HL-60 (cell line): Measurements from ENCODE around the gene DYRK1A.

Experiments used
- GABPA ChIP-seq: IDR thresholded peaks from 2 replicates; pipeline ENCODE4 v1.6.1; 2012; ENCODE audit warnings: low read depth
- POLR2AphosphoS5 ChIP-seq: IDR thresholded peaks from 2 replicates; pipeline ENCODE4 v1.6.1; 2012; ENCODE audit warnings: low read depth
- SPI1 ChIP-seq: IDR thresholded peaks from 2 replicates; pipeline ENCODE4 v1.6.1; 2012; ENCODE audit warnings: low read depth, mild to moderate bottlenecking, borderline replicate concordance
- TF ChIP-seq, protein P1 (sequence below): IDR thresholded peaks from one replicate; pipeline ENCODE4 v1.5.1; 2011; ENCODE audit warnings: low read length, control low read depth, inconsistent platforms; ENCODE audit not compliant: insufficient read depth

DNA sequence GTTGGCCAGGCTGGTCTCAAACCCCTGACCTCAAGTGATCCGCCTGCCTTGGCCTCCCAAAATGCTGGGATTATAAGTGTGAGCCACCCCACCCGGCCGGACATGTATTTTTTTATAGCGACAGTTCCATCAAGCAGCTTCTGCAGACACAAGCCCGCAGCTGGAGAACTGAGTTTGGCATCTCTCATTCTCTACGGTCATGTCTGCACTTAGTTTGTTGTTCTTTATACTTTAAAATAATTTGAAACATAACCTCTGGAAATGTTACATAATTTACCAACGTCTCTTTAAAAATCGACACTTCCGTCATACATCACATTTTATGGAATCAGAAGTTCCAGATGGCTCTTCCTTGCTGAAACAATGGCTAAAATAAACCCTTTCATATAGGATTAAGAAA, 183.6 kb downstream of the DYRK1A start:
- TF ChIP-seq, protein P1, sequence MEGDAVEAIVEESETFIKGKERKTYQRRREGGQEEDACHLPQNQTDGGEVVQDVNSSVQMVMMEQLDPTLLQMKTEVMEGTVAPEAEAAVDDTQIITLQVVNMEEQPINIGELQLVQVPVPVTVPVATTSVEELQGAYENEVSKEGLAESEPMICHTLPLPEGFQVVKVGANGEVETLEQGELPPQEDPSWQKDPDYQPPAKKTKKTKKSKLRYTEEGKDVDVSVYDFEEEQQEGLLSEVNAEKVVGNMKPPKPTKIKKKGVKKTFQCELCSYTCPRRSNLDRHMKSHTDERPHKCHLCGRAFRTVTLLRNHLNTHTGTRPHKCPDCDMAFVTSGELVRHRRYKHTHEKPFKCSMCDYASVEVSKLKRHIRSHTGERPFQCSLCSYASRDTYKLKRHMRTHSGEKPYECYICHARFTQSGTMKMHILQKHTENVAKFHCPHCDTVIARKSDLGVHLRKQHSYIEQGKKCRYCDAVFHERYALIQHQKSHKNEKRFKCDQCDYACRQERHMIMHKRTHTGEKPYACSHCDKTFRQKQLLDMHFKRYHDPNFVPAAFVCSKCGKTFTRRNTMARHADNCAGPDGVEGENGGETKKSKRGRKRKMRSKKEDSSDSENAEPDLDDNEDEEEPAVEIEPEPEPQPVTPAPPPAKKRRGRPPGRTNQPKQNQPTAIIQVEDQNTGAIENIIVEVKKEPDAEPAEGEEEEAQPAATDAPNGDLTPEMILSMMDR, result no peak
- TF ChIP-seq GABPA, result no peak
- no peak for TF ChIP-seq POLR2AphosphoS5
- no peak for TF ChIP-seq SPI1
